Natural killer cell (primary cell): ENCODE measurements around the gene CDC45. TPM values are rescaled to one million over a fixed set of nuclear protein-coding genes. Genes with fewer than 3 reads are reported as not detected.

ENCODE experiments used
- ATAC-seq, 3 donors: fragments of 150-1000 bp in 2 of 3; fragments of 200-7000 bp in 1 of 3; cut with Tn5 transposase; 1 replicate in 1 of 3; 2 replicates in 2 of 3; pipeline ENCODE4 v1.10.0; 2021; ENCODE audit warnings: mild to moderate bottlenecking in 2 of 3, moderate library complexity in 2 of 3
- DNase-seq, 2 donors: peaks; one replicate each; pipeline versions ENCODE4 v3.0.0 to v3.0.0-alpha.2; 2013 to 2021; ENCODE audit warnings: mixed read lengths in 1 of 2
- H3K27ac ChIP-seq: one replicate; pipeline ENCODE4 v1.5.1; 2013; ENCODE audit warnings: mild to moderate bottlenecking, low read length
- H3K27me3 ChIP-seq: one replicate; pipeline ENCODE4 v1.6.1; 2013; ENCODE audit warnings: low read length; ENCODE audit not compliant: control insufficient read depth, insufficient read depth
- H3K36me3 ChIP-seq: one replicate; pipeline ENCODE4 v1.6.1; 2013; ENCODE audit warnings: low read length; ENCODE audit not compliant: control insufficient read depth, insufficient read depth
- H3K4me1 ChIP-seq: one replicate; pipeline ENCODE4 v1.6.1; 2013; ENCODE audit warnings: low read length; ENCODE audit not compliant: control insufficient read depth, insufficient read depth
- H3K4me3 ChIP-seq: one replicate; pipeline ENCODE4 v1.5.1; 2013; ENCODE audit warnings: low read length
- H3K9me3 ChIP-seq: one replicate; pipeline ENCODE4 v1.6.1; 2013; ENCODE audit warnings: low read length; ENCODE audit not compliant: control insufficient read depth, insufficient read depth
- H3K27ac Mint-ChIP-seq, 2 donors: one replicate each; pipeline ENCODE4 v1.8.0; 2022; ENCODE audit warnings: mild to moderate bottlenecking in 2 of 2, mixed read lengths in 2 of 2, moderate library complexity in 1 of 2
- H3K27me3 Mint-ChIP-seq, 2 donors: one replicate each; pipeline ENCODE4 v1.8.0; 2022; ENCODE audit warnings: low read depth in 2 of 2, mixed read lengths in 2 of 2
- H3K36me3 Mint-ChIP-seq: one replicate; pipeline ENCODE4 v1.8.0; 2022; ENCODE audit warnings: mixed read lengths
- H3K4me1 Mint-ChIP-seq, 2 donors: one replicate each; pipeline ENCODE4 v1.8.0; 2022; ENCODE audit warnings: mixed read lengths in 2 of 2
- H3K4me3 Mint-ChIP-seq: one replicate; pipeline ENCODE4 v1.8.0; 2022; ENCODE audit warnings: mild to moderate bottlenecking, moderate library complexity, mixed read lengths
- H3K9me3 Mint-ChIP-seq, 2 donors: one replicate each; pipeline ENCODE4 v1.8.0; 2022; ENCODE audit warnings: mixed read lengths in 2 of 2
- CTCF ChIP-seq: fragments of 200-600 bp; IDR thresholded peaks from one replicate; pipeline ENCODE4 v1.8.0; 2022; ENCODE audit warnings: antibody characterized with exemption
- WGBS: methylation state at CpG from one replicate; pipeline ENCODE4 v1.1.7; 2013; ENCODE audit warnings: missing lambda C conversion rate; ENCODE audit not compliant: insufficient coverage; 5-methylcytosine and 5-hydroxymethylcytosine counted together
- intact Hi-C: fragments of 100-400 bp; cut with micrococcal nuclease; formaldehyde crosslinking; loops from one replicate; pipeline ENCODE4 v1.14.2; 2022
- total RNA-seq, 4 donors: library from RNA; stranded (reverse); fragments of 120-200 nt in 1 of 4; gene quantifications; one replicate each; pipeline versions ENCODE4 v1.2.3 to v1.2.4, GENCODE V29; 2013 to 2022

The CDC45 gene
- total RNA-seq, 3 donors from 2014 or later (not counting 1 experiment from before 2014, with no cell fraction given), result 1.6 to 4.8 (median 3.3) TPM

- WGBS, result 100% methylated on average over 3 of the region's 3 CpGs
- Histone ChIP-seq H3K9me3 (no peaks in the 10 kb centered on the region), H3K27me3 (no peaks in the 10 kb centered on the region), H3K4me1 (no peaks in the 10 kb centered on the region), H3K27ac (no peak overlapping the region), H3K4me3 (no peak overlapping the region), H3K36me3 (no peaks in the 10 kb centered on the region)
- DNase-seq, result no peak
- ATAC-seq, result no peak
- no peak for TF ChIP-seq CTCF
- Mint-ChIP-seq H3K9me3 (no peaks in the 10 kb centered on the region), H3K27me3 (no peaks in the 10 kb centered on the region), H3K27ac (no peak overlapping the region), H3K36me3 (no peaks in the 10 kb centered on the region), H3K4me3 (no peak overlapping the region), H3K4me1 (no peaks in the 10 kb centered on the region)
- intact Hi-C loops, result loop anchor here (1.0 kb wide), 1 partner anchor 134 kb away; no protein-coding TSS in a partner anchor
Observed at GRCh38 chr22:19496324-19496630, 16.6 kb downstream of the CDC45 start.

GRCh38 chr22:19497245-19497644 is 17.5 kb downstream of the CDC45 start:
- H3K4me1 ChIP-seq, result no peaks in the 10 kb centered on the region
- DNase-seq (no peak), ATAC-seq (no peak)
- no peaks in the 10 kb centered on the region for H3K27me3 Mint-ChIP-seq
- WGBS, result 77% methylated on average over 3 of the region's 3 CpGs
- intact Hi-C loops, result no loop called here
- H3K27ac ChIP-seq, result no peak overlapping the region
- no peak overlapping the region for H3K4me3 ChIP-seq
- H3K36me3 Mint-ChIP-seq, result no peaks in the 10 kb centered on the region
- H3K36me3 ChIP-seq, result no peaks in the 10 kb centered on the region
- no peaks in the 10 kb centered on the region for H3K27me3 ChIP-seq
- no peaks in the 10 kb centered on the region for H3K4me1 Mint-ChIP-seq
- no peak for TF ChIP-seq CTCF
- no peaks in the 10 kb centered on the region for H3K9me3 Mint-ChIP-seq
- no peaks in the 10 kb centered on the region for H3K9me3 ChIP-seq
- no peak overlapping the region for H3K4me3 Mint-ChIP-seq
- H3K27ac Mint-ChIP-seq, result no peak overlapping the region

- no peaks in the 10 kb centered on the region for H3K4me1 ChIP-seq
- intact Hi-C loops, result no loop called here
- no peaks in the 10 kb centered on the region for H3K27me3 ChIP-seq
- no peaks in the 10 kb centered on the region for H3K9me3 Mint-ChIP-seq
- H3K4me3 Mint-ChIP-seq, result no peak overlapping the region
- no peak for DNase-seq
- no peak overlapping the region for H3K4me3 ChIP-seq
- no peaks in the 10 kb centered on the region for H3K36me3 ChIP-seq
- H3K27me3 Mint-ChIP-seq, result no peaks in the 10 kb centered on the region
- 97% methylated on average over 7 of the region's 7 CpGs for WGBS
- H3K27ac ChIP-seq, result no peak overlapping the region
- TF ChIP-seq CTCF, result no peak
- no peaks in the 10 kb centered on the region for H3K9me3 ChIP-seq
- no peak for ATAC-seq
- H3K27ac Mint-ChIP-seq, result no peak overlapping the region
- H3K36me3 Mint-ChIP-seq, result no peaks in the 10 kb centered on the region
- H3K4me1 Mint-ChIP-seq, result no peaks in the 10 kb centered on the region
Observed at GRCh38 chr22:19498154-19498865, 18.6 kb downstream of the CDC45 start.

DNA sequence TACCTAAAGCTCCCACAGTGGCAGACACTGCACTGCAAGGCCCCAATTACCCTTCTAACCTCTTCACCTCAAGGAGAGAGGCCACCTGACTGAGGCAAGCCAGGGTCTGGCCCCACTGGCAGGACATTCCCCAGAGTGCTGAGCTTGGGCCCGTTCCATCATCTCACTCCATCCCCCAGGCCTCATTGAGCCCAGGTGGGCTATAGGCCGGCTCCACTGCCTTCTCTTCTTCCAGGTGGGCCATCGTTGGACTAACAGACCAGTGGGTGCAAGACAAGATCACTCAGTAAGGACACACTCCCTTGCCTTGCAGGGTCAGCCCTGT is 19.1 kb downstream of the CDC45 start:
- no peaks in the 10 kb centered on the region for H3K36me3 ChIP-seq
- H3K9me3 ChIP-seq, result no peaks in the 10 kb centered on the region
- H3K9me3 Mint-ChIP-seq, result no peaks in the 10 kb centered on the region
- no peaks in the 10 kb centered on the region for H3K27me3 Mint-ChIP-seq
- TF ChIP-seq CTCF, result no peak
- H3K4me1 ChIP-seq, result no peaks in the 10 kb centered on the region
- peak in 1 of 3 donors; percentile 16 for ATAC-seq
- no peaks in the 10 kb centered on the region for H3K27me3 ChIP-seq
- no peaks in the 10 kb centered on the region for H3K36me3 Mint-ChIP-seq
- H3K27ac ChIP-seq, result no peak overlapping the region
- intact Hi-C loops, result no loop called here
- no peak overlapping the region for H3K4me3 ChIP-seq
- no peak for DNase-seq
- 98% methylated on average over 3 of the region's 3 CpGs for WGBS
- H3K4me3 Mint-ChIP-seq, result no peak overlapping the region
- no peak overlapping the region for H3K27ac Mint-ChIP-seq
- H3K4me1 Mint-ChIP-seq, result no peaks in the 10 kb centered on the region
